ENCODE data around the gene FBXO7.
"Not testable (repeated sequence)": the region's sequence is repeated elsewhere in the genome, so short reads cannot be mapped to it uniquely, and the experiment has no call there.

FBXO7 gene

DNA sequence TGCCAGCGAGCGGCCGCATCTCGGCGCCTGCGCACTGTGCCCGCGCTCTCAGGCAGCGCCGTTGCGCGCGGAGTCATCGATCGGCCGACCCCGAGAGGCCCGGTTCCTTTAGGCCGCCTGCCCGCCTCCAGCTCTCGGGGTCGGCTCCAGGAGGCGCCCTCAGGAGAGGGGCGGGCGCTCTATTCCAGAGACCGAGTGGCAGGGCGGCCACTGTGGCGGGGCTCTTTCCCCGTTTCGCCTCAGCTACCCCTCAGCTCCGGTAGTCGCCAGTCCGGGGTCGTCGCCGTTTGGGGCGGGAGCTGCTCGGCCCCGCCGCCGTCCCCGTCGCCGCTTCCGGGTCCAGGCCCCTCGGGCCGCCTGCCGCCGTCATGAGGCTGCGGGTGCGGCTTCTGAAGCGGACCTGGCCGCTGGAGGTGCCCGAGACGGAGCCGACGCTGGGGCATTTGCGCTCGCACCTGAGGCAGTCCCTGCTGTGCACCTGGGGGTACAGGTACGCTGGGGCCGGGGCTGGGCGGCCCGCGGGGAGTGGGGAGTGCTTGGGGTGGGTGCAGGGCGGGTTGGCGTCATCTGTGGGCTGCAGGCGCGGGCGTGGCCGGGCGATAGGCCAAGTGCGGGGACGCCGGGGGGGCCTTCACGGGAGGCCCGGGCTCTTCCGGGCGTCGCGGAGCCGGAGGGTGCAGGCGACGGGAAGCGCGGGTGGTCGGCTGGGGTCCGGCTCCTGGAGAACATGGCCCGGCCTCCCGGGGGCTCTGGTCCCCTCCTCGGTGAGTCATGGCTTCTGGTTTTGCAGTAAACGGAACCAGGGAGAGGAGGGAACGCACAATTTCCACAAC, at the start of gene FBXO7:
Gene FBXO7 (plus strand): TSS at position 177 of the 833 bp plus-strand sequence. CDS start 192 bp downstream, at position 369.
- peak; percentile 92 for DNase-seq

DNA sequence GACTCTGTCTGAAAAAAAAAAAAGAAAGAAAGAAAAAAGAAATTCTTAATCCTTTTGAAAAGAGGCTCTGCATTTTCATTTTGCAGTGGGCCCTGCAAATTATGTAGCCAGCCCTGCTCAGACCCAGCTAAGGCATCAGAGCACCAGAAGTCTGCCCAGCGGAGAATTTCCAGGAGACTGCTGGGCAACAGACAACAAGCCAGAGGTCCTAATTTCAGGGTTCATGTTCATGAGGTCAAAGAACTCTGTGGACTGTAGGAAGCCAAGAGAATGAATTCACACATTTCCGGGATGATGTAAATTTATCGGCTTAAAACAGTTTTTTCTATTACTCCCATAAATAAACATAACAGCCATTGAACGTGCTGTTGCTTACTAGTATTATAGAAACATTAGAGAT, 47.7 kb upstream of the FBXO7 start:
- no peak for DNase-seq

GRCh38 chr22:32430352-32430751, 44.3 kb upstream of the FBXO7 start:
- DNase-seq, result no peak

- peak; percentile 37 for DNase-seq
Measured at GRCh38 chr22:32444068-32444467, 30.5 kb upstream of the FBXO7 start.

DNA sequence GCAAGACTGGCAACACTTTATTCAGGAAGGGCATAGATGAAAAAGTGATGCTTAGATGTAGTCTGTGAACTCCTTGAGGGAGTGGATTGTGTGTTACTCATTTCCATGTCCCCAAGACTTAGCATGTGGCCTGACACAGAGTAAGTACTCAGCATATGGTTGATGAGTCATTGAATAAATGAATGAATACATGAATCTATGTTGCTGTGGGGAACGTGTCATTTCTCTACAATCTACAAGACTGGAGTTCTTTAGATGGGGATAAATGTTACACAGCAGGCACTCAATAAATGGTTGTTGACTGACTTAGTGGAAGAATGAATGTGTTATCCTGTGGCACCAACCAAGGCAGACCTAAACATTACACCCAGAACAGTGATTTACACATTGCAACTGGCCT, 28.3 kb upstream of the FBXO7 start:
- no peak for DNase-seq

DNA sequence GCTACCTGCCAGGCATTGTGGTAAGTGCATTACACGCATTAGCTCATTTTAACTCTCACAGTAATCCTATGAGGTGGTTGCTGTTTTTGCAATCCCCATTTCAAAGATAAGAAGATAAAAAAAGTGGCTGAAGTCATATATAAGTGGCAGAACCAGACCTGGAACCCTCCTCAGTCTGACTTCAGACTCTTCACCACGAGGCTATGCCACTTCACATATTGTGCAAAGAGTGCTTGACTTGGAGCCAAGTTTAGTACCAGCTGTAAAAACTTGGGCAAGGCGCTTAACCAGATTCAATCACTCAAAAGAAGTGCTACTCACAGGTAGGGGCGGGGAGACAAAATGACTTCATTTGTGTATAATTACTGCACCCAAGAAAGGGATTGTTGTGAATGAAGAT, 25.6 kb upstream of the FBXO7 start:
- DNase-seq, result no peak

DNA sequence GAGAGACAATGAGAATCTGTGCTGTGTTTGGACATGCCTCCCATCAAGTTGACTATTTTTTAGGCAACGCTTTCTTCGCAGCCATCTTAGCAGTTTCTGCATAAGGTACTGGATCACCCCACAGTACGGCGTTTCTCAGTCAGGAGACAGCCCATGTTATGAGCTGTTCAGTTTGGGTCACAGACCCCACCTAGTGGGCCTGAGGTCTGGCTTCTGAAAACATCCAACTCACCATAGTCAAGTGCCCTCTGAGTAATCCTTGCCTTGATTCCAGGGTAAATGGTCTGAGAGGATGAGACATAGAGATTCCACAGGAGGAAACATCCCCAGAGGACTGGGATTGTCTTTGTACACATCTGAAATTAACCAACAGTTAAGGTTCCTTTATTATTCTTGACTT, 17.6 kb upstream of the FBXO7 start:
- no peak for DNase-seq

DNA sequence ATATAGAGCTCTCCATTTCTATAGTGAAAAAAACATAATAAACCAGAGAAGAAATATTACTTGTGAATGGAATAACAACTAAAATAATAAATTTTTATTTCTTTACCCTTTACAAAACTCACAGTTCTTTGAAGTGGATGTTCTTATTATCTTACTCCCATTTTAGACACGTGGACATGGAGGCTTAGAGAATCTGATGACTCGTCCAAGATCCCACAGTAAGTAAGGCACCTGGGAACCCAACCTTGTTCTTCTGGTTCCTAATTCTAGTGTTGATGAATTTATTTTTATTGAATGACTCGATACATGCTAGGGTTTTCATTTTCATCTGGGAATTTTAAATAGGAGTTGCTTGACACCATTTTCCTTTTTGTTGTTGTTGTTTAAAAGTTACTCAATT, 12.2 kb upstream of the FBXO7 start:
- no peak for DNase-seq

DNA sequence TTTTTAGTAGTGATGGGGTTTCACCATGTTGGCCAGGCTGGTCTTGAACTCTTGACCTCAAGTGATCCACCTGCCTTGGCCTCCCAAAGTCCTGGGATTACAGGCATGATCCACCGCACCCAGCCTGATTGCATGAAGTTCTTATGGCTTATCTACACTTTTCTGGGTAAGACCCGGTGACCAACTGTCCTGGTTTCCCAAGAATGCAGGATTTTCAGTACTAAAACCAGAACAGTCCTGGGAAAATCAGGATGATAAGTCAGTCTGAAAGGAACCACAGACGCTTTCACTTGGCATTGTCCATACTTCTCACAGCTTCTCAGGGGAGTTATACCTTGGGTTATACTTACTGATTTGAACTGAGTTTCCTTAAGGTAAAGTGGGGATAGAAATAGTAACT, 8.9 kb upstream of the FBXO7 start:
- no peak for DNase-seq

DNA sequence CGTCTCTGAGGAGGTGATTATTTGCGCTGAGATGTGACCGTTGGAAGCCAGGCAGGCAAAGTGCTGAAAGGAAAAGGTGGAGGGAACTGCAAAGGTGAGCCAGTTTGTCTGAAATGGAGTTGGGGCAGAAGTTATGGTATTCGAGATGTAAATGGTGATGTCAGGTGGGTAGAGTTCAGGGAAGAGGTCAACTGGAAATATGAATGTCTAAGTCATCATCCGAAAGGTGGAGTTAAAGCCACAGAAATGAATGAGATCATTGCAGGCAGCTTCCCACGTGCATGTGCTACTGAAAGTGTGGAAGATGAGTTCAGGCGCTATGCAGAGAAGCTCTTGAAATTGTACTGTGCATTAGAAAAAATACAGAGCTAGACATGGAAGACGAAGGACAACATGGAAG, 8.1 kb upstream of the FBXO7 start:
- DNase-seq, result no peak

GRCh38 chr22:32469799-32470212, 4.8 kb upstream of the FBXO7 start:
- DNase-seq, result peak; percentile 34

GRCh38 chr22:32473388-32473952, 1.1 kb upstream of the FBXO7 start:
- peak; percentile 58 for DNase-seq

DNA sequence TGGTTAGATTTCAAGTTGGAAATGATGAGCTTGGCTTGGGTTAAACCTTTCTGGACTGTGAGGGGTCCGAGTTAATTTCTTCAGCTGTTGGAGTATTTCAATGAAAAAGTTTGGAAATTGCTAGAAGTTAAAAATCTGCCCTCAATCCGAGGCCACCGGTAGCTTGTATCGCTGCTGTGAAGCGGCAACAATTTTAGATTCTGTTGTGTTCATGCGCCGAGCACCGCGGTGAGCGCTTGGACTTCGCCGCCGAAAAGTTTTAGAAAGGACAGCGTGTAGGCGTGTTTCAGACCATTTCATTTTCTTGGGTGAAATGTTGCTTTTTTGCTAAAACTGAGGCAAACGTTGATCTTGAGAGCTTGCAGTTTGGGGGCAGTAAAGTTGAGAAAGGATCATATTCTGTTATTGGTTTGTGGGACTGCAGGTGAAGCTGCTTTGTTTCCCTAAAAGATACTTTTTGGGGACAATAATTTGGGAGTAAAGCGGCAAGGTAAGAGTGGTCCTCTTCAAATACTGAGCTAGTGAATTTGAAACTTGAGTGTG, 928 bp downstream of the FBXO7 start:
- DNase-seq, result peak; percentile 5

GRCh38 chr22:32476281-32477195, 1.9 kb downstream of the FBXO7 start:
- no peak for DNase-seq

DNA sequence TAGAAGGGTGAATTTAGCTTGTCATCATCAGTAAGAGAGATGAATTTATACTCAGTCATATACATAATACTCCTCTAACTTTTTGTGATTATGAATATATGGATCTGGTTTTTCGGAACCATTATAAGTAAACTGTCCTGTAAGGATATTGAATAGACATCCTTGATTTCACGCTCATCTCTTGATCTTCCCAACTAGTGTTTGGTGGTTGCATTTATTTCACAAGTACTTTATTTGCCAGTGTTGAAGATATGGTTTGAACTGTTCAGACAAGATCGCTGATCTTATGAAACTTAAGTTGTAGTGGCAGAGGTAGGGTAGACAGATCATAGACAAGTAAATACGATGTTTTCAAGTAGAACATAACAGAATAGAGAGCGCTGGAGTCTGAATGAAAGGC, 3.0 kb downstream of the FBXO7 start:
- no peak for DNase-seq

DNA sequence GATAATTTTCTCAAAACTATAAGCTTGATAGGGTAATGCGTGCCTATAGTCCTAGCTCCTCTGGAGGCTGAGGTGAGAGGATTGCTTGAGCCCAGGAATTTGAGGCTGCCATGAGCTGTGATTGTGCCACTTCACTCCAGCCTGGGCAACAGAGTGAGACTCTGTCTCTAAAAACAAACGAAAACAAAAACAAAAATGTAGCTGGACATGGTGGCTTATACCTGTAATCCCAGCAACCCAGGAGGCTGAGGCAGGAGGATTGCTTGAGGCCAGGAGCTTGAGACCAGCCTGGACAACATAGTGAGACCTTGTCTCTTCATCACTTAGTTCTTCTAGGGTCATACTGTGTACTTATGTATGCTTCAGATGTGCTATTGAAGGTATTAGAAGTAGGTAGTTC, 3.9 kb downstream of the FBXO7 start:
- not testable (repeated sequence) for DNase-seq

DNA sequence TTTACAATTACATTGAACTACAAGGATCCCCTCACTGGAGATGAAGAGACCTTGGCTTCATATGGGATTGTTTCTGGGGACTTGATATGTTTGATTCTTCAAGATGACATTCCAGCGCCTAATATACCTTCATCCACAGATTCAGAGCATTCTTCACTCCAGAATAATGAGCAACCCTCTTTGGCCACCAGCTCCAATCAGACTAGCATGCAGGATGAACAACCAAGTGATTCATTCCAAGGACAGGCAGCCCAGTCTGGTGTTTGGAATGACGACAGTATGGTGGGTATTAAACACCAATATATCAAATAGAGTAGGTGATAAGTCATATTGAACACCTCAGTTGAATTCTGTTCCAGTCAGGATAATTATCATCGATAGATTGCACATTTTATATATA, 4.4 kb downstream of the FBXO7 start:
- DNase-seq, result no peak

GRCh38 chr22:32480238-32480637, 5.6 kb downstream of the FBXO7 start:
- DNase-seq, result no peak

- DNase-seq, result no peak
Measured at GRCh38 chr22:32482708-32483107, 8.1 kb downstream of the FBXO7 start.

DNA sequence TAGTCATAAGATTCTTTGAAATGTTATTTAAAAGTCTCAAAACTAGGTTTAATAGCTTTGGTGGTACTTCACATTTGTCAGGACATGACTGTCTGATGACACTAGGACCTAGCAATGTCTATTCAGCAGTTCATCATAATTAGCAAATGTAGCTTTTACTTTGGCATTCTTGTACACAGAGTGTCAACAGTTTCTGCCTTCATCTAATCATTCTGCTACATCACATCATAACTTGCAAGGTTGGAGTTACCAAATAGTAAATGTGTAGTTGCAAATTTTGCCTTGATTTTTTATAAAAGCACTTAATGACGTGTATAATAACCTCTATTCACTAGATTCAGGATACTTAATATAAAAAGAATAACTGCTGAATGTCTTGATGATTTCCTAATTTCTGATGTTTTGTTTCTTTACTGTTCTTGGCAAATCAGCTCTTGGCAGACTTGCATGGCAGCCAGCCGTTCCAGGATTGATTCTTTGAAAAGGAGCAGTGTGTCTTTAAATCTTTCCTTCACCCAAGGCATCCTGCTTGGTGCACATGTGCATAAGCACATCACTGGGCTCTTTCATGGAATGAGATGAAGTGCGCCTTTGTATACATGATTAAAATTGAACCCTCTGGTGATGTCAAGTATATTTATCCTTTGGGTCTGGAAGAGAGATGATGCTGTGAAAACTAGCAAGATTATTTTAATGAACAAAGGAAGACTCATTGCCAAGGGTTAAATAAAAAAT, 12.2 kb downstream of the FBXO7 start:
- no peak for DNase-seq

DNA sequence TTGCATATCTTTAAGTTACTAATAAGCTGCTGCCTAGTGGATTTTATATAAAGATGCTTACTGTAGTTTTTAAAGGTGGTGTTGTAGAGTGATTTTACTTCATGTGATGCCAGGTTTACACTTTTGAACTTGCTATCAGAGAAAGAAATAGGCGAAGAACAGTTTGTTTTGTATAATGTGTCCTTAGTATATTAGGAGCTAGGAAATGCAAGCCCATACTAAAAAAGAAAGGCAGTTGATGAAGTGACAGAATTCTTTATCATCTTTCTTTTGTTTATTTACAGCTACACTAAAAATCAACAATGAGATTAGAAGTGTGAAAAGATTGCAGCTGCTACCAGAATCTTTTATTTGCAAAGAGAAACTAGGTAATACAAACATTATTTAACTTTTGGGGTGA, 12.8 kb downstream of the FBXO7 start:
- no peak for DNase-seq

- DNase-seq, result no peak
Measured at GRCh38 chr22:32489377-32489776, 14.8 kb downstream of the FBXO7 start.

- DNase-seq, result no peak
Measured at GRCh38 chr22:32490279-32490678, 15.7 kb downstream of the FBXO7 start.

Measured in COR-L47 (cell line).